OCI-LY7 (cell line): ENCODE measurements around the gene PRCC. TPM values are rescaled to one million over a fixed set of nuclear protein-coding genes. Genes with fewer than 3 reads are reported as not detected.
A peak's percentile ranks its signal among the peaks of the same experiment; 100 is the strongest.

Source experiments
- BruUV-seq: library from RNA; stranded (reverse); fragments of 400-500 nt; replicated peaks from 2 replicates; lab custom pipeline; 2021; lab: Mats Ljungman, UMichigan
- CTCF ChIA-PET: fragments of 300-600 bp; sonication (Branson Sonifier 250); formaldehyde crosslinking; loops from one replicate; lab custom pipeline; 2022; ENCODE audit warnings: antibody characterized with exemption; ENCODE audit not compliant: unreplicated experiment; lab: Charles Lee
- POLR2A ChIA-PET: fragments of 300-600 bp; sonication (Branson Sonifier 250); formaldehyde crosslinking; loops from one replicate; lab custom pipeline; 2022; ENCODE audit warnings: antibody characterized with exemption; lab: Charles Lee
- DNase-seq: peaks from one replicate; pipeline ENCODE4 v3.0.0-alpha.2; 2015; ENCODE audit warnings: low spot score
- H2AFZ ChIP-seq: fragments of 200-600 bp; sonication (generic), shearing (Covaris generic); 2 replicates; pipeline ENCODE4 v1.6.1; 2014; ENCODE audit warnings: mild to moderate bottlenecking, antibody characterized with exemption, low read length, moderate library complexity
- H3K27ac ChIP-seq: fragments of 200-600 bp; sonication (generic); 2 replicates; pipeline ENCODE4 v1.5.1; 2014; ENCODE audit warnings: mixed run types, low read depth, mild to moderate bottlenecking, moderate library complexity, low read length, inconsistent platforms; ENCODE audit not compliant: poor library complexity, severe bottlenecking
- H3K36me3 ChIP-seq: fragments of 200-600 bp; sonication (generic); 2 replicates; pipeline ENCODE4 v1.6.1; 2014; ENCODE audit warnings: mild to moderate bottlenecking, antibody characterized with exemption, low read length, moderate library complexity, mixed read lengths; ENCODE audit not compliant: insufficient read depth
- H3K4me1 ChIP-seq: fragments of 200-600 bp; sonication (generic); 2 replicates; pipeline ENCODE4 v1.5.1; 2014; ENCODE audit warnings: mild to moderate bottlenecking, low read length; ENCODE audit not compliant: insufficient read depth, poor library complexity, severe bottlenecking
- H3K4me2 ChIP-seq: fragments of 200-600 bp; sonication (generic); 2 replicates; pipeline ENCODE4 v1.6.1; 2014; ENCODE audit warnings: mild to moderate bottlenecking, low read length
- H3K4me3 ChIP-seq: fragments of 200-600 bp; sonication (generic); 2 replicates; pipeline ENCODE4 v1.5.1; 2014; ENCODE audit warnings: mild to moderate bottlenecking, low read depth, low read length; ENCODE audit not compliant: poor library complexity, severe bottlenecking
- H3K79me2 ChIP-seq: fragments of 200-600 bp; sonication (generic); 2 replicates; pipeline ENCODE4 v1.6.1; 2016; ENCODE audit warnings: low read depth, mild to moderate bottlenecking, low read length, moderate library complexity, mixed read lengths; ENCODE audit not compliant: insufficient read depth
- H3K9me2 ChIP-seq: fragments of 200-600 bp; sonication (generic); 2 replicates; pipeline ENCODE4 v1.6.1; 2016; ENCODE audit warnings: mild to moderate bottlenecking, low read length, mixed read lengths; ENCODE audit not compliant: insufficient read depth
- H3K9me3 ChIP-seq: fragments of 200-600 bp; sonication (generic); 2 replicates; pipeline ENCODE4 v1.6.1; 2014; ENCODE audit warnings: mild to moderate bottlenecking, mixed run types, low read length, mixed read lengths
- H4K20me1 ChIP-seq: fragments of 200-600 bp; sonication (generic); 2 replicates; pipeline ENCODE4 v1.6.1; 2014; ENCODE audit warnings: mild to moderate bottlenecking, antibody characterized with exemption, low read length, moderate library complexity, mixed read lengths; ENCODE audit not compliant: insufficient read depth
- EZH2phosphoT487 ChIP-seq: fragments of 200-600 bp; sonication (generic); IDR thresholded peaks from 2 replicates; pipeline ENCODE4 v1.6.1; 2018; ENCODE audit warnings: low read depth, borderline replicate concordance, mild to moderate bottlenecking, mixed run types, antibody characterized with exemption, low read length, moderate library complexity, mixed read lengths
- intact Hi-C: fragments of 100-400 bp; cut with micrococcal nuclease; formaldehyde crosslinking; loops from one replicate; pipeline ENCODE4 v1.10.0; 2022; ENCODE audit not compliant: unreplicated experiment
- total RNA-seq, 2 experiments: library from RNA; depleted of rRNA in 1 of 2; stranded (reverse); fragments of >200 nt in 1 of 2; shearing (Covaris generic) in 1 of 2; gene quantifications; 2 replicates each; pipeline ENCODE4 v1.2.3, GENCODE V29; 2014 to 2022
- TF ChIP-seq, protein P1 (sequence below): fragments of 200-600 bp; sonication (generic); conservative IDR thresholded peaks from 2 replicates; pipeline ENCODE4 v1.5.1; 2014; ENCODE audit warnings: mild to moderate bottlenecking, antibody characterized with exemption, low read length, moderate library complexity, mixed read lengths

The PRCC gene
- total RNA-seq, 2 experiments from 2014 or later, result 54.0 to 82.9 TPM

GRCh38 chr1:156744786-156745419, 22.4 kb upstream of the PRCC start:
- no peaks in the 10 kb centered on the region for H3K9me3 ChIP-seq
- TF ChIP-seq, protein P1, sequence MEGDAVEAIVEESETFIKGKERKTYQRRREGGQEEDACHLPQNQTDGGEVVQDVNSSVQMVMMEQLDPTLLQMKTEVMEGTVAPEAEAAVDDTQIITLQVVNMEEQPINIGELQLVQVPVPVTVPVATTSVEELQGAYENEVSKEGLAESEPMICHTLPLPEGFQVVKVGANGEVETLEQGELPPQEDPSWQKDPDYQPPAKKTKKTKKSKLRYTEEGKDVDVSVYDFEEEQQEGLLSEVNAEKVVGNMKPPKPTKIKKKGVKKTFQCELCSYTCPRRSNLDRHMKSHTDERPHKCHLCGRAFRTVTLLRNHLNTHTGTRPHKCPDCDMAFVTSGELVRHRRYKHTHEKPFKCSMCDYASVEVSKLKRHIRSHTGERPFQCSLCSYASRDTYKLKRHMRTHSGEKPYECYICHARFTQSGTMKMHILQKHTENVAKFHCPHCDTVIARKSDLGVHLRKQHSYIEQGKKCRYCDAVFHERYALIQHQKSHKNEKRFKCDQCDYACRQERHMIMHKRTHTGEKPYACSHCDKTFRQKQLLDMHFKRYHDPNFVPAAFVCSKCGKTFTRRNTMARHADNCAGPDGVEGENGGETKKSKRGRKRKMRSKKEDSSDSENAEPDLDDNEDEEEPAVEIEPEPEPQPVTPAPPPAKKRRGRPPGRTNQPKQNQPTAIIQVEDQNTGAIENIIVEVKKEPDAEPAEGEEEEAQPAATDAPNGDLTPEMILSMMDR, result no peak
- TF ChIP-seq EZH2phosphoT487, result no peak
- no TSS peak for BruUV-seq
- H3K4me3 ChIP-seq, result no peak overlapping the region
- intact Hi-C loops, result no loop called here
- no peaks in the 10 kb centered on the region for H3K9me2 ChIP-seq
- CTCF ChIA-PET, result no interaction called here
- POLR2A ChIA-PET, result no interaction called here
- DNase-seq, result no peak
- peaks cover 55% of the 10 kb centered on the region for H3K79me2 ChIP-seq
- peaks cover 9% of the 10 kb centered on the region; the same call in 1 of the 2 replicates for H4K20me1 ChIP-seq
- H3K4me1 ChIP-seq, result peaks cover 53% of the 10 kb centered on the region
- no peak overlapping the region for H3K4me2 ChIP-seq
- no peak overlapping the region for H2AFZ ChIP-seq
- peaks cover 78% of the 10 kb centered on the region for H3K36me3 ChIP-seq
- no peak overlapping the region for H3K27ac ChIP-seq

DNA sequence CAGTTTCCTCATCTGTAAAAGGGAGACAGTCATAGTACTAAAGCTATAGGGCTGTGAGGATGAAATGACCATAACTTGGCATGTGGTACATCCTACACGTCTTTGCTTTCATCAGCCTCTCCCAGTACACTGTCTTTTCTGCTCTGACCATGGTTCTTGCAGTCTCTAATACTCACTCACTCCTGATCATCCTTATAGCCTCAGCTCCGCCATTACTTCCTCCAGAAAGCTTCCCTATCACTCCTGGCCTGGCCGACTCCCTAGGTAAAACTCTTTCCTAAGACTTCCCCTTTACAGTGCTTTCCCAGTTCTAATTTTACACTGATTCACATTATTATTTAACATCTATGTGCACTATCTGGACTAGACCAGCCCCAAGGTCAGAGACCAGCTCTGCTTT, 21.5 kb upstream of the PRCC start:
- CTCF ChIA-PET, result no interaction called here
- BruUV-seq, result no TSS peak
- Histone ChIP-seq H4K20me1 (peaks cover 9% of the 10 kb centered on the region; the same call in 1 of the 2 replicates), H3K4me2 (peak overlapping the region; percentile 79), H3K4me1 (peaks cover 51% of the 10 kb centered on the region), H3K79me2 (peaks cover 57% of the 10 kb centered on the region), H3K36me3 (peaks cover 83% of the 10 kb centered on the region), H3K27ac (peak overlapping the region; percentile 76), H3K9me2 (no peaks in the 10 kb centered on the region), H3K4me3 (no peak overlapping the region), H2AFZ (no peak overlapping the region), H3K9me3 (no peaks in the 10 kb centered on the region)
- no peak for TF ChIP-seq EZH2phosphoT487
- TF ChIP-seq, protein P1, result no peak
- DNase-seq, result no peak
- intact Hi-C loops, result no loop called here
- POLR2A ChIA-PET, result no interaction called here

- H3K27ac ChIP-seq, result peak overlapping the region; percentile 76
- DNase-seq, result no peak
- peak overlapping the region; percentile 85 for H3K4me3 ChIP-seq
- no TSS peak for BruUV-seq
- no peak overlapping the region for H2AFZ ChIP-seq
- no peaks in the 10 kb centered on the region for H3K9me3 ChIP-seq
- TF ChIP-seq, protein P1, result no peak
- TF ChIP-seq EZH2phosphoT487, result no peak
- H3K9me2 ChIP-seq, result no peaks in the 10 kb centered on the region
- intact Hi-C loops, result no loop called here
- H3K79me2 ChIP-seq, result peaks cover 60% of the 10 kb centered on the region
- peak overlapping the region; percentile 79 for H3K4me2 ChIP-seq
- peaks cover 50% of the 10 kb centered on the region for H3K4me1 ChIP-seq
- ChIA-PET POLR2A (no interaction called here), CTCF (no interaction called here)
- H3K36me3 ChIP-seq, result peaks cover 85% of the 10 kb centered on the region
- peaks cover 9% of the 10 kb centered on the region; the same call in 1 of the 2 replicates for H4K20me1 ChIP-seq
Observed at GRCh38 chr1:156746406-156746727, 21.0 kb upstream of the PRCC start.
